HG03108 (cell line): ENCODE measurements around the gene PTPRN2.

Experiments
- ATAC-seq: cut with Tn5 transposase; IDR thresholded peaks from one replicate; pipeline ENCODE4 v1.9.1; 2021; ENCODE audit warnings: moderate library complexity; ENCODE audit not compliant: unreplicated experiment

PTPRN2 gene

DNA sequence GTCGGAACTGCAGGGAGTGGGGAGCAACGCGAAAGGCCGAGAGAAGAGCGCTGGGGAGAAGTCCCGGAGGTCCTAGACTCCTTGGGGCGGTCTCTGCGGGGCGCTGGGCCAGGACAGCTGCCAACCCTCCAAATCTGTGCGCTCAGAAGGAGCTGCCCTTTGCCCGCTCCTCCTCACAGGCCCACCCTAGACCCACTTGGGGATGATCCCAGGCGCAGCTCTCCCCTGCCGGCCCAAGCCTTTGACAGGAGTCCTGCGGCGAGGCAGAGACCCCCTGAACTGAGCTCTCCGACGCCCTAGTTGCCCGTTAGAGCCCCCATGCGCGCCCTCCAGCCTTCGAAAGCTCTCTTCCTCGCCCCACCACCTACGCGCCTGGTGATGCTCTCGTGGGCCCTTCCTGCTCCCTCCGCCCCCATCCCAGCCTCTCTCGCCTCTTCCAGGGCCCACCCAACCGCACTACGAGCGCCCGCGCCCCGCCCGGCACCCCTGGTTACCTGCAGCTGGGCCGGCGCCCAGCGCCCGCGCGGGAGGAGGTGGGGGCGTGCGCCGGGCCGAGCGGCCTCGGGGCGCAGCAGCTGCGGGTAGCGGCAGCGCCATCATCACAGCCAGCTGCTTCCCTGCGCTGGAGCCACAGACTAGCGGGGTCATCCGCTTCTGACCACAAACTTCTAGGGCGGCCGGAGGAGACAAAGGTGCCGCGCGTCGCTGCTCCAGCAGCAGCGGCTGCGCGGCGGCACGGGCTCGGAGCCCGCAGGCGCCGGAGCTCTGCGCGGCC is 897.4 kb downstream of the PTPRN2 start:
- ATAC-seq: no peak

DNA sequence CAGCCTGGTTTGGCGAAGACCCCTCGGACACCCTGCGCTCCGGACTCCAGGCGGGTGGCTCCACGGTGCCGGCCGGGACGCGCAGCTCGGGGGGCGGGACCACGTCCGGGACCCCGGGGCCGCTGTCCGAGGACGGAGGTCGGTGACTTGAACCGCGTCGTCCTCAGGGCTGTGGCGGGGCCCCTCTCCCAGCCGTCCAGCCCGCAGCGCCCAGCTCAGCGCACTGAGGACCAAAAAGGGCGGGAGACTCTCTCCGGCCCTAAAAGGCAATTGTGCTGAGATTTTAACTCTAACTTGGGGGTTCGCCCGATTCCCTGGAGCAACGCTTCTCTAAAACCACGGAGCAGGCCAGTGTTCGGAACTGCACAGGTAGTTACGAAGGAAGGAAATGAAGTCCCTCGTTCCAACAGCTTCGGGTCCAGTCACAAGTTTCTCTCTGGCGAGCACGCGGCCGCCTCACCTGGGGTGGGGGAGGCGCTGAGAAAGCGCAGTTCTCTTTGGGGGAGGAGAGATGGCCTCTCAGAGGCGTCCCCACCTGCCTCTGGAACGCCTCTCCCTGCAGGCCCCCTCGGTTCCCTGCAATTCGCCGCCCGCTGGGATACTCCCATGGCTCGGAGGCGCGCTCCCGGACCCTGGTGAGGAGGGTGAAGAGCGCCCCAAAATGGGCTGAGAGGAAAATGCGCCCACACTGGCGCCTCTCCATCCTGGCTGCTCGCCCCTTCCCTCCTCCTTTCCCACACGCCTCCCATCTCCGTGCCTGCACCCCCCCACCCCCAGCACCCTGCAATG is 898.2 kb downstream of the PTPRN2 start:
- ATAC-seq: no peak

DNA sequence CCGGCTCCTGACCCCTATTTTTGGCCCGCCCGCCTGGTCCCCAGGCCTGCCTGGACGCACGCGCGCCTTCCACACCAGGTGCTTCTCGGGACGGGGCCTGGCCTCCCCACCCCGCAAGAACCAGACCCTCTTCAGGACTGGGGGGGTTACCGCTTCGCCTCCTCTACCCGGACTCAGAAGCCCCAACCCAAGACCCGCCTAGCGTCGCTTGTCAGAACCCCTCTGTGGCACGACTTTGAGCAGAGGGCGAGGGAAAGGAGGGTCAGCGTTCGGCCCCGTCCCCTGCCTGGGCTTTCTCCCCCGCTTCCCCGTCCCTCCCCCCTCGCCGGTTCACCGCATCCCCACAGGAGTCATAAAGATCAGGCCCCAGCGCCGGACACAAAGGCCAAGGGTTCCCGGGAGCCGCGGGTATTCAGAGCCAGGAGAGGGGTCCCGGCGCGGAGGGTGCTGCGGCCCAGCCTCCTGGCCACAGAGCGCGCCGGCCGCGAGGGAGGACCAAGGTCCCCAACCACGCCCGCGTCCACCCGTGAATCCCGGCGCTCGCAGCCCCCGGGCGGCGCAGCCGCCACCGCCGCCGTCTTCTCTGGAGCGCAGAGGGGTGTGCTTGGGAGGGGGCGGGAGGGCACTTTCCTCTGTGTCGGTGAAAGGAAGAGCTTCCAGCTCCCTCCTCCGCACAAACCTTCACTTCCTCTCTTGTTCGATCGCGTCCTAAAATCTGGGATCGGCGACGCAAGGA is 898.9 kb downstream of the PTPRN2 start:
- no peak for ATAC-seq

- no peak for ATAC-seq
Observed at GRCh38 chr7:157687845-157688532, 899.6 kb downstream of the PTPRN2 start.

DNA sequence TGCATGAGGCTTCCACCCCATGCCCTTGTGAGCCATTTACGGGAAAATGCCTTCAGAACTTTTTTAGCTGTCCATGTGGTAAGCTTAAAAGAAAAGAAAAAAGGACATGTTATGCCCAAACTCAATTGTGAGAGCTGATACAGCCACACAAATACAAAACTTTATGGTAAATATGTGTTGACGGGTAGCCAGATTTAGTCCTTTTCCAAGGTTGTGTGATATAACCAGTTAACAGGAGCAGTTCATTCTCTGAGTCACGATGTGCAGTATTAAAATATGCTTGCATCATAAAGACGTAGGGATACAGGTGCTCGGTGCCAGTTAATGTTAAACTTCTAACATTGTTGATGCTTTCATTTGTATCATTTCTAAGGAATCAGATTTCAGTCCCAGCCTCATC is 900.5 kb downstream of the PTPRN2 start:
- no peak for ATAC-seq

DNA sequence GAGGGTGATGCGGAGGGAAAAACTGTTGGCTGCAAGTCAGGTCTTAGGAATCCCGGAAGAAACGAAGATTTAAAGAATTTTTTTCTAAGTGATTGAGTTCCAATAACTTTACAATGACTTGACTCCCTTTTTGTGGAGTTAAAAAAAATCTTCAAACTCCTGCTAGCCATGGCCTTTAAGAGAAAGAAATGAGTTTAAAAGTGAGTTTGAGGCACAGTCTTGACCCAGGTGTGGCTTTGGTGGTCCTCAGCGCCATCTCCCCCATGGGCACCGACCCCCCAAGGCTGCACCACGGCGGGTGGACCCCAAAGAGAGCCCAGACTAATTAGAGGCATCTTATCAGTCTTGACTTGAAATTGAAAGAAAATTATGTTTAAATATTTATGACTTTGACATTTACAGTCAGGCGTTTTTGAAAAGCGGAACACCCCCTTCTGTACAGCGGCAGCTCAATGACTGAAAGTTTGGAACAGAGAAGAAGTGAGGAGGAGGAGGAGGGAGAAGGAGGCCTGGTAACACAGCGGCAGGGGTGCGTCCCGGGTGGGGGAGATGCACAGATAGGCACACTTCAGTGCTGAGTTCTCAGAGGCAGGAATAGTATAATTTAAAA is 901.2 kb downstream of the PTPRN2 start:
- no peak for ATAC-seq

DNA sequence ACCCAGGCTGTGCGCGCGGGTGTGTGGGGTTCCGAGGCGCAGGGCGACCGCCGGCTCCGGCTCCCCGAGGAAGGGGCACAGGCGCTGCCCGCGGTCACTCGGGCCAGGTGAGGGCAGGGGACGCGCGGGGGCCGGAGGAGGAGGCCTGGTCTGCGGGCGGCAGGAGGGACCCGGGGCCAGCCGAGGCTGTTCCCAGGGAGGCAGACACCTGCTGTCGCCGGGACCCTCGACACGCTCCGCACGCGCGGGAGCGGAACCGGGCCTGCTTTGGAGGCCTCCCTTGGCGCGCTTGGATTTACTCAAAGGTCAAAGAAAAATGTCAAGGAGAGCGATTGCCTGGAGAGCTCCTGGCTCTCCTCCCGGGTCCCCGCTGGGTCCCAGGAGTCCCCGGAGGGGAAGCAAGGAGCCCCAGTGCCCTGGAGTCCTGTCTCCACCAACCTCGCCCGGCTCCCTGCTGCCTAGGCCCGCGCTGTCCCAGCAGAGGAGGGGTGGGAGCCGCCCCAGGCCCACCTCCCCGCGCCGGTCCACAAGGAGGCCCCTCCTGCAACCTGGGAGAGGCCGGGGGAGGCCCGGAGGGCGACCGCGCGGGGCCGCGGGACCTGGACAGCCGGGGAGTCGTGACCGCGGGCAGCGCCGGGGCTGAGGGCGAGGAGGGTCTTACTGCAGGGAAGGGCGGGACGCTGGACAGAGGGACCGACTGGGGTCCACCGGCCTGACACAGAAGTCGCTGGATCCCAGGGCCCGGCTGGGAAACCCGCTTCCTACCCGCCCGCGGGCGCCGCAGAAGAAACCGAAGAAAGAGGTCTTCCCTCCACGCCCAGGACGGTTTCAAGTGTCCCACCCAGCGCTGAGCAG is 902.0 kb downstream of the PTPRN2 start:
- no peak for ATAC-seq

GRCh38 chr7:157684909-157685429 is 902.7 kb downstream of the PTPRN2 start:
- ATAC-seq: no peak

DNA sequence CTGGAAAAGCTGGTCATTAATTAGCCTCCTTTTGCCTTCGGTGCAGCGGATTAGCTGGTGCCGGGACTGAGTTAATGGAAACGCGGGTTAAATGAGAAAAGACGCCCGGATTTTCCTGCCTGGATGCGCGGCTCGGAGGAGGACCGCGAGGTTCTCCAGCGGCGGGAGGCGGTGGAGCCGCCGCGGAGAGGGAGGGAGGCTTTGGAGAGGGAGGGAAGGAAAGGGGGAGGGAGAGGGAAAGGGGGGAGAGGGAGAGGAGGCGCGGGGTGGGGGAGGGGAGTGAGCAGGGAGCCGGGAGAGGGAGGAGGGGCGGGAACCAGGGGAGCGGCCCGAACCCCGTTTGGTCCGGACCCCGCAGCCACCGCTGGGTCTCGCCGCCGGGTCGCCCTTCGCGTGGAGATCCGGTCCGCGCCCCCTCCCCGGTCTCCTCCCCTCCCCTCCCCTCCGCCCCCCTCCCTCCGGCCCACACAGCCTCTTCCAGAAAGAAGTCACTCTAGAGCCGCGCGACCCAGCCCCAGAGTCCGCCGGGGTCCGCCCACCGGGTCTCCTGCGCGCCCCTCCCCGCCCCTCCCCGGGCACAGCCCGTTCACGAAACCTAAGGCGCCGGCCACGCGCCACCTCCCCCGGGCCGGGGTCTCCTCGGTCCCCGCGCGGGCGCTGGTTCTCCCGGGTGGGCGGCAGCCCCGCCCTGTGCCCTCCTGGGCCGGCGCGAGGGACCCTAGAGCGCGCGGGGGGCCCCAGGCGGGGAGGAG is 903.3 kb downstream of the PTPRN2 start:
- no peak for ATAC-seq

DNA sequence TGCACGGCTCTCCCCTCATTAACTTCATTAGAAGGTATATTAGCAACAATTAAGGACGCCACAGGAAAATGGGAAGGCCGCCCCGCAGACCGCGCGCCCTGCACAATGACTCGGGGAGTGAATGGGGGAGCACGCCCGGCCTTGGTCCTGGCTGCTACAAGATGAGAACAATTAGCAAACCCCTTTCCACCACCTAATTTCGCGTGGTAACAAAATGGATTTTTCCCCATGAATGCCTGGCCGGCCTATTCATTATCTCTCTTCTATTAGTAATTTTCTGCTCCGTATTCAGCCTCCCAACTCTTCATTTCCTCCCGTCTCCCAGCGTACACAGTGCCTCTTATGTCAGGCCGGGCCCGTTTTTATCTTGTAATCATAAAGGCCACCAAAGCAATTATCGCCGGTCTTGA is 903.9 kb downstream of the PTPRN2 start:
- no peak for ATAC-seq

DNA sequence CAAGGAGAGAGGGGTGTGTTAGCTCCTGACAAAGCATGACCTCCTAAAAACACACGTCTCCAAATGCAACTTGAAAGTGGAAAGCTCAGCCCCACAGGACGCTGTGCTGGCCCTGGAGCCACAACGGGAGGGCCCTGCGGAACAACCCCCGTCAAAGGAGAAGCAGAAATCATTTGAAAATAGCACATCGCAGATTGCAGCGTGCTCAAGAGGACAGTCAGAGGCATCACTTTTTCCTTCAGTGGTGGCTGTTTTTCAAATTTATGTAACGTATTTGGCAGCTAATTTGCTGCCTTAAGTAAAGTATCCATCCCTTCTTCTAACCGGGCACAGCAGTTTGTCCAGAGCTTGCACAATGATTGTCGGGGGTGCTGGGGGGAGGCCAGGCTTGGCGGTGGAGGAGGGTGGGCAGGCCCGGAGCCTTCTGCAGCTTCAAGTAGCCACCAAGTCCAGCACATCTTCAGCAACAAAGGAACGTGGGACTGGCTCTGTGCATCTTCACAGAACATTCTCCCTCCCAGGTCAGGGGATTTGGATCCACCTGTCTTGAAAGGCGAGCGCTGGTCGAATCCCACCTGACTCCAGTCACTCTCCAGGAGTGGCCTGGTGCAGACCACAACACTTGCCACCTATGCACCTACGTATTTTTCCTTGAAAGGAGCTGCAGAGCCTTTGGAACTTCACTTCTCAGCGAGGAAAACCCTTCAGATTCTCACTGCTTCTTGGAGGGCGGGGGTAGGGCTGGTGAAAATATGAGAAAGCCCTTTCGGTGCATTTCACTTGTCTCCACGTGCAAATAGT is 904.5 kb downstream of the PTPRN2 start:
- no peak for ATAC-seq

DNA sequence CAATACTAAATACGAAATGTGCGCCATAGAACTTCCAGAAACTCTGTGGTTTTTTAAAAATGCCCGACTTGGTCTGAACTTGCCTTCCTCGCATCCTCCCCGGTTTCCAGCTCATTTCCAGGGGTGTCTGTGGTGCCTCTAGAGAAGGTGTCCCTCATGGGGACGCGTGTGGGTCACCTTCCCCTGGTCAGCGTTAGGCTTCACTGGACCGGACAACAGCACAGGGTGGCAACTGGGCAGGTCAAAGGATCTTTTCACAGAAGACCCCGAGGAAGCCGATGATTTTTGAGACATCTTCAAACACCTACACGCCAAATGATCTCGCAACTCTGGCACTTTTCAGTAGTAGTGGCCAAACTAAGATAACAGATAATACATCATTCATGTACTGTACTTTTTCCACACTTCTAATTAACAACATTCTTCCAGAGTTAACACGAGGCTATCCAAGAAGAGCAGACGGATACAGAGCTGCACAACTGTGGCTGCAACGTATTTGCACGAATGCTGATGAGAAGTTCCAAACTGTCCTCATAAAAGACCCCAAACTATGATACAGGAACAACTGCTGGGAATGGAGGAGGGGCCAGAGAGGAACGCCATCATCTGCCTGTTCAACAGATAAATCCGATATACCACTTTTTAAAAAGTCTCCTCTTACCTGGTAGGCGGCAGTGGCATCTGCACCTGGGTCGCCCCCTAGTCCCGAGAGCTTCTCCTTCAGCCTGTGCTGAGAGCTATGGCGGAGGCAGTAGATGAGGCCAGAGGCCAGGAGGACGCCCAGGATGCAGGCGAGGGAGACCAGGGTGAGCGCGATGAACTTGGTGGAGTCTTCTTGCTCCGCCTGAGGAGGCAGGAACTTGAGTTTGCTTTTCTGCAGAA is 905.3 kb downstream of the PTPRN2 start:
- ATAC-seq: no peak

DNA sequence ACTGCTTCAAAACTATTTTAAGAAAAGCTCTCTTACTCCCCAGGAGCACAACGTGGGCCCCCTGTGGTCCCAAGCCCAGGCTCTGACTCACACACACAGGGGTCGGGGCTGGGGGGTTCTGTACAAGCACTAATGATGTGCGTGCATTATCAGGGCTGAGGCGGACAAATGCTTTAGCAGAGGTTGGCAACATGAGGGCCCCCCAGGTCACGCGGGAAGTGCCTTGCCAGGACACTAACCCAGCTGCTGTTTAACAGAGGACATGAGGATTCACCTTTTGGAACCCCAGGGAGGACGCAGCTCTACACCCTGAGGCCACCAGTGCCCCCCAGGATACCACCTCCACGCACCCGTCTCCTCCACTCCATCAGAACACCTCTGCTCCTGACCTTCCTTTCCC is 908.0 kb downstream of the PTPRN2 start:
- ATAC-seq: no peak

- no peak for ATAC-seq
Observed at GRCh38 chr7:157678501-157678900, 909.1 kb downstream of the PTPRN2 start.

DNA sequence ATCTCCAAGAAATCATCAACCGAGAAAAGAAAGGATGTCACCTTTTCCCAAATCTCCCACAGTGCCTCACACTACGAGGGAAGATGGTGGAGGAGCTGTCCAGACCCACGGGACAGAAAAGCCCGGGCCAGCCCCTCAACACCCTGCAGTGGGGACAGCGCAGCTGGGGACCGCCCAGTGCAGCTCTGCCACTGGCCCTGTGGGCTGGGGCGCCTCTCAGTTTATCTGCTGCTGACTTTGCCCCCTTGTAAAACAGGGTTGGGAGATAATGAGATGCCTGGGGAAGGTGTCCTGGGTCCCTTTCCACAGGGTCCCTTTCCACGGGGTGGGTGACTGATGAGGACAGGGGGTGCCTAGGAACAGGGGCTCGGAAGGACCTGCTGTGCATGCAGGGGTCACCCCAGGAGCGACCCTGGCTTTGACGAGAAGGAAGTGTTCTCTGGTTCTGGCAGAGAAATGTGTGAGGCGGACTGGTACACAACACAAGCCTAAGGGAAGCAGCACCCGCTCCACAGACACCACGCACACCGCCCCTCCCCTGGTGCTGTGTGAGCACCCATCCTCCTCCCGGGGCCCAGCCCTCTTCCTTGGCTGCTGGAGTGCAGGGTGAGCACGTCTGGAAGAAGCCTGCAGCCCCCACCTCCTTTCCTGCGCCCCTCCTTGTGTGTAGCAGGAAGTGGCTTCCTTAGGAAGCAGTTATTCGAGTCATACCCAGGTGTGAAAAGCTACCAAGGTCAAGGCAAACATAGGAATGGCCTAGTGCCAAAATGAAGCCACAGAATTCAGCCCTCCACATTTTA is 911.0 kb downstream of the PTPRN2 start:
- no peak for ATAC-seq

DNA sequence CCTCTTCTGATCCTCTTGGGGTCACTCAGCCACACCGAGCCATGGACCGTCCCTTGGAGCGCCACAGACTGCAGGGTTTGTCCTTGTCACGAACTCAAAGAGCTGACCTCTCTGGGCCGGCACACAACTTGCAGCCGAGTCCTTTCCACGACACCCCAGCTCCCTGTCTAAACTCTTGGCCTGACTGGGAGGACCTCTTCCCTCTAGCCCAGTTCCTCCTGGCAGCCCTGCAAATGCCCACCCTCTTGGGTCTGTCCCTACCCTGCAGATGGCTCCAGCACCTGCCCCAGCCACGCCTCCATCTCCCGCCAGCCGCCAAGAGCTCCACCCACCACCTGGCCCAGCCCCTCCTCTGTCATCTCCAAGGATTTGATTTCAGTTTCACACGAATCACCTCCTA is 911.6 kb downstream of the PTPRN2 start:
- ATAC-seq: no peak
